ENCODE results near the gene GGPS1.
A peak's percentile ranks its signal among the peaks of the same experiment; 100 is the strongest.

GGPS1 gene

DNA sequence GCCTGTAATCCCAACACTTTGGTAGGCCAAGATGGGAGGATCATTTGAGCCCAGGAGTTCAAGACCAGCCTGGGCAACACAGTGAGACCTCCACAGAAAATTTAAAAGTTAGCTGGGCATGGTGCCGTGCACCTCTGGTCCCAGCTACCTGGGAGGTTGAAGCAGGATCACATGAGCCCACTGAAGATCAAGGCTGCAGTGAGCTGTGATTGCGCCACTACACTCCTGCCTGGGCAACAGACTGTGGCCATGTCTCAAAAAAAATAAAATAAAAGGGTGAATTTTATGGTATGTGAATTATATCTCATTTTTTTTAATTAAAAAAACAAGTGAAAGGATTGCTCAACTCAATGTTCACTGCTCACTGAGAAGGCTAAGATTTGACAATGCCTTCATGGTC, 9.1 kb upstream of the GGPS1 start:
- TF ChIP-seq, protein P1, sequence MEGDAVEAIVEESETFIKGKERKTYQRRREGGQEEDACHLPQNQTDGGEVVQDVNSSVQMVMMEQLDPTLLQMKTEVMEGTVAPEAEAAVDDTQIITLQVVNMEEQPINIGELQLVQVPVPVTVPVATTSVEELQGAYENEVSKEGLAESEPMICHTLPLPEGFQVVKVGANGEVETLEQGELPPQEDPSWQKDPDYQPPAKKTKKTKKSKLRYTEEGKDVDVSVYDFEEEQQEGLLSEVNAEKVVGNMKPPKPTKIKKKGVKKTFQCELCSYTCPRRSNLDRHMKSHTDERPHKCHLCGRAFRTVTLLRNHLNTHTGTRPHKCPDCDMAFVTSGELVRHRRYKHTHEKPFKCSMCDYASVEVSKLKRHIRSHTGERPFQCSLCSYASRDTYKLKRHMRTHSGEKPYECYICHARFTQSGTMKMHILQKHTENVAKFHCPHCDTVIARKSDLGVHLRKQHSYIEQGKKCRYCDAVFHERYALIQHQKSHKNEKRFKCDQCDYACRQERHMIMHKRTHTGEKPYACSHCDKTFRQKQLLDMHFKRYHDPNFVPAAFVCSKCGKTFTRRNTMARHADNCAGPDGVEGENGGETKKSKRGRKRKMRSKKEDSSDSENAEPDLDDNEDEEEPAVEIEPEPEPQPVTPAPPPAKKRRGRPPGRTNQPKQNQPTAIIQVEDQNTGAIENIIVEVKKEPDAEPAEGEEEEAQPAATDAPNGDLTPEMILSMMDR (IDR thresholded peaks at IDR 0.05), result no peak
- TF ChIP-seq ZFX (IDR thresholded peaks at IDR 0.05; ENCODE audit: borderline replicate concordance), result no peak
- H3K27ac ChIP-seq, result no peak overlapping the region

DNA sequence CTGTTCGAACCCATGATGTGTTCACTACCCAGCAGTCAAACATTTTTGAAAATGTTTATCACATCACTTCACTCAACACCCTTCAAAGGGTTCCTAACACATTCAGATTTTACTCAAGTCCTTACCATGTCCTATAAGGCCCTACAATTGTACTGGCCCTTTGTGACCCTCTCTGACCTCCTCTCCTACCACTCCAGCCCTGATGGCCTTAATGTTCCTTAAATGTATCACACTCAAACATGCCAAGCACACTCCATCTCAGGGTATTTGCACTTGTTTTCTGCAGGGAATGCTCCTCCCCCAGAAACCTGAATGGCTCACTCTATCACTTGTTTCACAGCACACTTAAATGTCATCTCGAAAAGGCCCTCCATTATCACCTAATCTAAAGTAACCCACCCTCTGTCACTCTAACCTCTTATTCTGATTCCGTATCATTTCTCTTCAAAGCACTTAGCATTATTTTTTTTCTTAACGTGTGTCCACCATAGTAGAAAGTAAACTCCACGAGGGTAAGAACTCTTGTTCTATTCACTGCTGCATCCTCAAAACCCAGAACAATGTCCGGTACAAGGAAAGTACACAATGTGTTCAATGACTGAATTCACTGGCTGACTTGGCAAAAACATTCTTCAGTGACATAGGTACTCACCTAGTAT, 7.7 kb upstream of the GGPS1 start:
- TF ChIP-seq ZFX (IDR thresholded peaks at IDR 0.05; ENCODE audit: borderline replicate concordance), result no peak
- TF ChIP-seq, protein P1 (IDR thresholded peaks at IDR 0.05), result no peak
- no peak overlapping the region for H3K27ac ChIP-seq

DNA sequence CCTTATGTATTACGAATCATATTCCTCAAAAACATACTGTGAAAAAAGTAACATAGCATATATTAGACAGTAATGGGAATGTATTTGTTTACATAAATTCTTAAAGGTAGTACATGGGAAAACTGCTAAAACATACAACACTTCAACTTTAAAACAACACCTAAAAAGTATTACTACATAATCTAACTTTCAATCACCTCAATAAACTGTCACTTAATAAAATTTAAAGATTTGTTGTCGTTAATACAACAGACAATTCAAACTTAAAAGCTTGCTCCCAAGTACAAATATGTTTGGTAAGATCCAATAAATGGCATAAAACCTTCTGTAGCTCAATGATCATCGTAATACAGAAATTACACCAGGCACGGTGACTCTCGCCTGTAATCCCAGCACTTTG, 4.1 kb upstream of the GGPS1 start:
- TF ChIP-seq, protein P1 (IDR thresholded peaks at IDR 0.05), result no peak
- no peak for TF ChIP-seq ZFX (IDR thresholded peaks at IDR 0.05; ENCODE audit: borderline replicate concordance)
- H3K27ac ChIP-seq, result no peak overlapping the region

DNA sequence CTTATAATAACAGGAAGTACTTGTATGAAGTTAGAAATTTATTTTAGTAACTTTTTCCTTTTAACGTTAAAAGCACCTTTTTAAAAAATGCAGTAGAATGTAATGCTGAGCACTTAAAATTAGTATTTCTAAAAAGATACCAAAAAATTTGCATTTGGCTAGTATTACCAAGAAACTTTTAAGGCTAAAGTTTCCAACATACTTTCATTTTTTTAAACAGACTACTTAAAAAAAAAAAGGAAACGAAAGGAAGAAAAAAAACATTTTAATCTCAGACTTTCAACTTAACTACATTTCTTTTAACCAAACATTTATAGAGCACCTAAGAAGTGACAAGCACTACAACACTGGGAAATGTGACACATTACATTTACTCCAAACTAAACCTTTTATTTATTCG, 3.2 kb upstream of the GGPS1 start:
- no peak overlapping the region for H3K27ac ChIP-seq
- TF ChIP-seq, protein P1 (IDR thresholded peaks at IDR 0.05), result no peak
- no peak for TF ChIP-seq ZFX (IDR thresholded peaks at IDR 0.05; ENCODE audit: borderline replicate concordance)

DNA sequence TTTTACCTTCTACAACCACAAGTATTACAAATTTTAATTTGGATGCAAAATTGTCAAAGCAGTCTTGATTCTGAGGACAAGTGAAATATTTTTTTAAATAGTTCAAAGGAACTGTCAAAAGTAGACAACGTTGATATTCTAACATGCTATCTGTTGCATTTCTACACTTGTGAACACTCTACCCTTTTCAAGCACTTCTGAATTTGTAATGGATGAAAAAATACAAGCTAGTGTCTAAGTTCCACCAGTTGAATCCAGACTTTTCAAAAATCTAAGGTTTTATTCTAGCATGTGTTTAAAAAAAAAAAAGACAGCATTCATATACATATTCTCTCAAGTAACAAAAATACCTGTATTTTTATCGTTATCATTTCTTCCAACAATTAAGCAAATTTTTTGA, 2.5 kb upstream of the GGPS1 start:
- TF ChIP-seq, protein P1 (IDR thresholded peaks at IDR 0.05), result no peak
- TF ChIP-seq ZFX (IDR thresholded peaks at IDR 0.05; ENCODE audit: borderline replicate concordance), result no peak
- H3K27ac ChIP-seq, result no peak overlapping the region

DNA sequence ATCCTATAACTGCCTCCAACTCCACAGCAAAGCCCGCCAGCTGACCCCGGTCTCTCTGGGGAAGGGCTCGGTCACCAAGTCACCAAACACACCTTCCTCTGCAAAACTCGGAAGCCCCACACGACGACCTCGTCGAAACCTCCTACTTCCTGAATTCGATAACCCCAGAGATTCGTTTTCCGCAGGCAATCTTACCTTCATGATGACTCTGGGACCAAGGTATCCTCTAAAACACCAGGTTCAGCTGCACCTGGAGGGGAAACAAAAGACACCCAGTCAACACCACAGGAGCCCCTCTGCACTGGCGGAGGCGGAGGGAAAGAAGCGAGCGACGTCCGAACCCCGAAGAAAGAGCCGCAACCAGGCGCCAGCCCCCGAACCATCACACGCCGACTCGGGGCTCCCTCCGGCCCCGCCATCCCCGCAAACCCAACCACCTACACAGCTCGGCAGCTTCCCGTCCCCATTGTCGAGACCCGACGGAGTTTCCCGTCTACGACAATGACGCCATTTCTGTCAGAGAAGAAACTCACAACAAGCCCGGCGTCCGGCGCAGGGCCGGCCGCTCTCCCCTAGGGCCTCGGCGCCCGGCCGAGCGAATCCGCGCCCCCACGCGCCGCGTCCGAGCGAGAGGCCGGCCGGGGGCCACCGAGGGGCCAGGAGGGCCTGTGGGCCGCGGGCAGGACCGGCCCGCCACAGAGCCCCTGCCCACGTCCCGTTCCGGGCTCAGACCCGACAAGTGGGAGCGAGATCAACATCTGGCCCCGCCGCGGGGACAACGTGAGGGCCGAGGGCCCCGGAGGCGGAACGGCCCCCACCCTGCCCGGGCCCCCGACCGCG, 1.4 kb upstream of the GGPS1 start:
- H3K27ac ChIP-seq, result peak overlapping the region; percentile 97
- TF ChIP-seq ZFX (IDR thresholded peaks at IDR 0.05; ENCODE audit: borderline replicate concordance), result no peak
- TF ChIP-seq, protein P1 (IDR thresholded peaks at IDR 0.05), result no peak
